ENCODE results near the gene TNFSF12.
"Not testable (repeated sequence)": the region's sequence is repeated elsewhere in the genome, so short reads cannot be mapped to it uniquely, and the experiment has no call there.

TNFSF12 gene

GRCh38 chr17:7587420-7588151 is 38.7 kb downstream of the TNFSF12 start:
- DNase-seq (ENCODE audit: low read depth) = peak; percentile 88

- DNase-seq (ENCODE audit: low read depth) = no peak
These were observed 39.8 kb downstream of the TNFSF12 start for GRCh38 chr17:7588553-7589203.

DNA sequence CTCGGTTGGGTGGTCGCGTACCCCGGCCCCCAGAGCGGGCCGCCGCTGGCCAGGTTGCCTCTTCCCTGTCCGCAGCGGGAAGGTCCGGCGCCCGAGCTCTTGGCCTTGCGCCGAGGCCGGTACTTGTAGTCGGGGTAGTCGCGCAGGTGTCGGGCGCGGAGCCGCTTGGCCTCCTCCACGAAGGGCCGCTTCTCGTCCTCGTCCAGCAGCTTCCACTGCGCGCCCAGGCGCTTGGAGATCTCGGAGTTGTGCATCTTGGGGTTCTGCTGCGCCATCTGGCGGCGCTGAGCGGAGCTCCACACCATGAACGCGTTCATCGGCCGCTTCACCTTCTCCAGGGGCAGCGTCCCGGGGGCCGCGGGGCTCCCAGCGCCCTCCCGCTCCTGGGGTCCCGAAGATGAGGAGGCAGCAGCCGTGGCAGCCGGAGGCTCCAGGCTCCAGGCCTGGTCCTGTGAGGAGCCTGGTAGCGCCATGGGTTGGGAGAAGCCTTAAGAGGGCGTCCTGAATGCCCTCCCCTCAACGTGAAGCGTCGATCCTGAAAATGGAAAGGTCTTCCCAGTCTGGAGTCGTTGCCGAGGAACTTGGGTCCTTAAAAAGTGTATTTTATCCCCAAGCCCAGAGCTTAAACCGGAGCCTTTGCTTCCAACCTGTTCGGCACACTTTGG is 40.5 kb downstream of the TNFSF12 start:
- no peak for DNase-seq (ENCODE audit: low read depth)

DNA sequence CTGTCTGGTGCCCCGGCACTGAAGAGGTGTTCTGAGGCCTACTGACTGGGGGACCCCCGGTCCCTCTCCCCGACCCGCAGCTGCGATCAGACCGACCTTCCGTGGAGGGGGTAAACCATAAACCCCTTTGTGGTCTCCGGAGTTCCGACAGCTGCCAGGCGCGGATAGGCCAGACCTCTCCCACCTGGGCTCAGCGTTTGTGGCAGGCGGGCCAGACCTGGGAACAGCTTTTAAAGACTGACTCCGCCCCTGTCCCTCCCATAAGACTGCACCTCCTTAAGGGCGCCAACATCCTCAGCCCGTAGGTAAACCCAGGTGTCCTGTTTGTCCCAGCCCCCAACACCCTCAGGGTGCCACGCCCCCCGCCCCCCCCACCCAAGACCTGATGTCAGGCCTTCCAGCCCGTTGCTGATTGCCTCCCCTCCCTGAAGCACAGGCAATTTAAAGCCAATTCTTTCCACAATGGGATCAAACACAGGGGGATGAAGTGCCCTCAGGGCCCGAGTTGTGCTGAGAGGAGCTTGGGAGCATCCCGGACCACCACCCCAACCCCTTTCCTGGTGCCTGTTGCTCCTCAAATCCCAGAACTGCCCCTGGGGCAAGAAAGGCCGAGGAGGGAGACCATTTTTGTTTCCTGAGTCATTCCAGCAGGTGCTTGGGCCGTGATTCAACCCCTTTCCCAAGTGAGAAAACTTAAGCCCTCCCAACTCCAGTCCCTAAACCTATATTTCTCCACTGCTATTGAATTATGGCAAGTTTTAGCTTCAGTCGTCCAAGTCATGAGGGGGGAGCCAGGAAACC is 41.2 kb downstream of the TNFSF12 start, which contains the start of gene SOX15:
SOX15 (minus strand) TSS at position 204 of the 801 bp plus-strand sequence. CDS start 418 bp downstream, outside the sequence.
- DNase-seq (ENCODE audit: low read depth) = no peak

GRCh38 chr17:7590743-7591142 is 41.9 kb downstream of the TNFSF12 start:
- DNase-seq (ENCODE audit: low read depth) = peak; percentile 47

DNA sequence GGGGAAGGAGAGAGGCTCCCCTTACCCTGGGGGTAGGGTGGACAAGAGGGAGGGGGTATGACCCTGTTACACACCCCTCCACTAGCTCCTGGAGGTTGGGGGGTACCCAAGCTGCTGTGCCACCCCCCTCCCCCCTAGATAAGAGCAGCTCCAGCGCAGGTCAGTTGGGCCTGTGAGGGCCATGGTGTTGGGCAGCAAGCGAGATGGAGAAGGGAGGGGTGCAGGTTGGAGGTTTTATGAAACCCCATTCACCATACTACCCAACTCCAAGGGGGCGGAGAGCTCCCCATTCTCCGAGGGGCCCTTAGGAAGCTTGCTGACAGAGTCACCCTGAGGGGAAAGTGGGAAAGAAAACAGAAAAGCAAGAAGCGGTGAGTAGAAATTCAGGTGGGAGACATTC is 42.7 kb downstream of the TNFSF12 start:
- DNase-seq (ENCODE audit: low read depth) = no peak

- DNase-seq (ENCODE audit: low read depth) = no peak
These were observed 43.7 kb downstream of the TNFSF12 start for GRCh38 chr17:7592422-7593021.

DNA sequence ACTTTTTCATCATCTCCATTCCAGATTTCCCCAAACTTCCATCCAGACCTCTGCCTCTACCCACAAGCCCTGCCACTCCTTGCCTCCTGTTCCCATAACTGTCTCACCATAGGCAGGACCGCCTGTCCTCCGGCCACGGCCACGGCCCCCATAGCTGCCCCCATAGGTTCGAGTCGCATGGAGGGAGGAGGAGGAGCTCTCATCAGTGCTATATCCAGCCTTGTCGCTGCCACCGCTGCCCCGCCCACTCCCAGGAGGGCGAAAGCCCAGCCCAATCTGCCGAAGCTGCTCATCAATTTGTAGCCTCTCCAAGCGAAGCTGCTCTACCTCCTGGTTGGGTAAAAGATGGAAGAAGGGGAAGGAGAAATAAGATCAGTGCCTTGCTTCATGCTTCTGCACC is 44.4 kb downstream of the TNFSF12 start:
- DNase-seq (ENCODE audit: low read depth) = no peak

- not testable (repeated sequence) for DNase-seq (ENCODE audit: low read depth)
These were observed 48.7 kb downstream of the TNFSF12 start for GRCh38 chr17:7597561-7597960.

- DNase-seq (ENCODE audit: low read depth) = no peak
These were observed 57.4 kb downstream of the TNFSF12 start for GRCh38 chr17:7606280-7606679.

Data from non-pigmented ciliary epithelial cell (primary cell).